OCI-LY1 (cell line): ENCODE results near the gene UBE2C.

ENCODE experiments used
- CTCF ChIP-seq: fragments of 200-600 bp; sonication (generic), shearing (Covaris generic); IDR thresholded peaks from 2 replicates; pipeline ENCODE4 v1.5.1; 2017; ENCODE audit warnings: mild to moderate bottlenecking, antibody characterized with exemption, low read length, moderate library complexity, mixed read lengths
- EZH2 ChIP-seq: fragments of 200-600 bp; sonication (generic), shearing (Covaris generic); IDR thresholded peaks from 2 replicates; pipeline ENCODE4 v1.8.0; 2017; ENCODE audit warnings: borderline replicate concordance, mixed run types, mild to moderate bottlenecking, antibody characterized with exemption, low read length, moderate library complexity, mixed read lengths

GRCh38 chr20:45801851-45802250, 10.6 kb upstream of the UBE2C start:
- TF ChIP-seq CTCF (no peak), EZH2 (no peak)
